Stimulated activated naive CD4-positive, alpha-beta T cell treated with Interleukin-2 at 50 U/mL for 16 hours (primary cell): ENCODE data around the gene SLC44A4.
"Not testable (repeated sequence)": the region's sequence is repeated elsewhere in the genome, so short reads cannot be mapped to it uniquely, and the experiment has no call there.

ENCODE experiments used
- DNase-seq: peaks from one replicate; lab custom pipeline; 2025; lab: John Stamatoyannopoulos, UW

The SLC44A4 gene

GRCh38 chr6:31879901-31880300 lies 1.1 kb upstream of the SLC44A4 start:
- no peak for DNase-seq

GRCh38 chr6:31879143-31879542 lies 346 bp upstream of the SLC44A4 start:
- DNase-seq: no peak

GRCh38 chr6:31878222-31878621 lies 575 bp downstream of the SLC44A4 start:
- DNase-seq: no peak

- DNase-seq: no peak
Observed at GRCh38 chr6:31877651-31878161, 1.1 kb downstream of the SLC44A4 start.

- DNase-seq: no peak
Observed at GRCh38 chr6:31877125-31877650, 1.6 kb downstream of the SLC44A4 start.

- no peak for DNase-seq
Observed at GRCh38 chr6:31876357-31876756, 2.4 kb downstream of the SLC44A4 start.

- no peak for DNase-seq
Observed at GRCh38 chr6:31875877-31876276, 2.9 kb downstream of the SLC44A4 start.

- no peak for DNase-seq
Observed at GRCh38 chr6:31874836-31875572, 3.8 kb downstream of the SLC44A4 start.

- DNase-seq: no peak
Observed at GRCh38 chr6:31874084-31874670, 4.6 kb downstream of the SLC44A4 start.

GRCh38 chr6:31871046-31871659 lies 7.6 kb downstream of the SLC44A4 start:
- no peak for DNase-seq

- no peak for DNase-seq
Observed at GRCh38 chr6:31870385-31870921, 8.3 kb downstream of the SLC44A4 start.

GRCh38 chr6:31869343-31869742 lies 9.5 kb downstream of the SLC44A4 start:
- DNase-seq: no peak

GRCh38 chr6:31868658-31868971 lies 10.2 kb downstream of the SLC44A4 start:
- DNase-seq: not testable (repeated sequence)

GRCh38 chr6:31865205-31866118 lies 13.3 kb downstream of the SLC44A4 start:
- DNase-seq: no peak

- no peak for DNase-seq
Observed at GRCh38 chr6:31864818-31865204, 14.0 kb downstream of the SLC44A4 start.

- not testable (repeated sequence) for DNase-seq
Observed at GRCh38 chr6:31864123-31864562, 14.7 kb downstream of the SLC44A4 start.

- peak; percentile 99 for DNase-seq
Observed at GRCh38 chr6:31862344-31863235, 16.2 kb downstream of the SLC44A4 start, which contains the start of gene NEU1. Gene NEU1 (minus strand): TSS chr6:31862821. CDS start chr6:31862776, 45 bp downstream.

- DNase-seq: no peak
Observed at GRCh38 chr6:31861919-31862343, 16.9 kb downstream of the SLC44A4 start.

GRCh38 chr6:31861150-31861549 lies 17.6 kb downstream of the SLC44A4 start:
- DNase-seq: no peak

GRCh38 chr6:31860349-31860748 lies 18.4 kb downstream of the SLC44A4 start:
- no peak for DNase-seq
